ENCODE data around the gene POLR3H.
"Not testable (repeated sequence)": the region's sequence is repeated elsewhere in the genome, so short reads cannot be mapped to it uniquely, and the experiment has no call there.

The POLR3H gene

GRCh38 chr22:41563051-41563711 lies 18.9 kb upstream of the POLR3H start:
- no peak for DNase-seq (ENCODE audit: extremely low read depth, insufficient read length)

GRCh38 chr22:41562461-41562860 lies 18.2 kb upstream of the POLR3H start:
- Histone ChIP-seq H3K27me3 (replicated peaks; ENCODE audit: control insufficient read depth, insufficient read depth, low read length) (no peaks in the 10 kb centered on the region; the same call in 1 of the 2 replicates), H3K36me3 (ENCODE audit: control insufficient read depth, insufficient read depth, low read length) (no peaks in the 10 kb centered on the region), H3K4me3 (replicated peaks; ENCODE audit: low read depth, low read length) (no peak overlapping the region)
- TF ChIP-seq, protein P1, sequence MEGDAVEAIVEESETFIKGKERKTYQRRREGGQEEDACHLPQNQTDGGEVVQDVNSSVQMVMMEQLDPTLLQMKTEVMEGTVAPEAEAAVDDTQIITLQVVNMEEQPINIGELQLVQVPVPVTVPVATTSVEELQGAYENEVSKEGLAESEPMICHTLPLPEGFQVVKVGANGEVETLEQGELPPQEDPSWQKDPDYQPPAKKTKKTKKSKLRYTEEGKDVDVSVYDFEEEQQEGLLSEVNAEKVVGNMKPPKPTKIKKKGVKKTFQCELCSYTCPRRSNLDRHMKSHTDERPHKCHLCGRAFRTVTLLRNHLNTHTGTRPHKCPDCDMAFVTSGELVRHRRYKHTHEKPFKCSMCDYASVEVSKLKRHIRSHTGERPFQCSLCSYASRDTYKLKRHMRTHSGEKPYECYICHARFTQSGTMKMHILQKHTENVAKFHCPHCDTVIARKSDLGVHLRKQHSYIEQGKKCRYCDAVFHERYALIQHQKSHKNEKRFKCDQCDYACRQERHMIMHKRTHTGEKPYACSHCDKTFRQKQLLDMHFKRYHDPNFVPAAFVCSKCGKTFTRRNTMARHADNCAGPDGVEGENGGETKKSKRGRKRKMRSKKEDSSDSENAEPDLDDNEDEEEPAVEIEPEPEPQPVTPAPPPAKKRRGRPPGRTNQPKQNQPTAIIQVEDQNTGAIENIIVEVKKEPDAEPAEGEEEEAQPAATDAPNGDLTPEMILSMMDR (IDR thresholded peaks at IDR 0.05; ENCODE audit: insufficient read depth, low read length, poor library complexity, severe bottlenecking) = no peak
- DNase-seq (ENCODE audit: extremely low read depth, insufficient read length) = no peak

More at GRCh38 chr22:41563051-41563711, 18.9 kb upstream of the POLR3H start:
- TF ChIP-seq, protein P1 (IDR thresholded peaks at IDR 0.05; ENCODE audit: insufficient read depth, low read length, poor library complexity, severe bottlenecking) = no peak
- H3K27me3 ChIP-seq (replicated peaks; ENCODE audit: control insufficient read depth, insufficient read depth, low read length) = no peaks in the 10 kb centered on the region; the same call in 1 of the 2 replicates
- no peak overlapping the region for H3K4me3 ChIP-seq (replicated peaks; ENCODE audit: low read depth, low read length)
- H3K36me3 ChIP-seq (ENCODE audit: control insufficient read depth, insufficient read depth, low read length) = no peaks in the 10 kb centered on the region

- no peak for DNase-seq (ENCODE audit: extremely low read depth, insufficient read length)
- TF ChIP-seq, protein P1 (IDR thresholded peaks at IDR 0.05; ENCODE audit: insufficient read depth, low read length, poor library complexity, severe bottlenecking) = no peak
- Histone ChIP-seq H3K27me3 (replicated peaks; ENCODE audit: control insufficient read depth, insufficient read depth, low read length) (no peaks in the 10 kb centered on the region; the same call in 1 of the 2 replicates), H3K36me3 (ENCODE audit: control insufficient read depth, insufficient read depth, low read length) (no peaks in the 10 kb centered on the region), H3K4me3 (replicated peaks; ENCODE audit: low read depth, low read length) (no peak overlapping the region)
These were observed 17.5 kb upstream of the POLR3H start for GRCh38 chr22:41561788-41562187.

DNA sequence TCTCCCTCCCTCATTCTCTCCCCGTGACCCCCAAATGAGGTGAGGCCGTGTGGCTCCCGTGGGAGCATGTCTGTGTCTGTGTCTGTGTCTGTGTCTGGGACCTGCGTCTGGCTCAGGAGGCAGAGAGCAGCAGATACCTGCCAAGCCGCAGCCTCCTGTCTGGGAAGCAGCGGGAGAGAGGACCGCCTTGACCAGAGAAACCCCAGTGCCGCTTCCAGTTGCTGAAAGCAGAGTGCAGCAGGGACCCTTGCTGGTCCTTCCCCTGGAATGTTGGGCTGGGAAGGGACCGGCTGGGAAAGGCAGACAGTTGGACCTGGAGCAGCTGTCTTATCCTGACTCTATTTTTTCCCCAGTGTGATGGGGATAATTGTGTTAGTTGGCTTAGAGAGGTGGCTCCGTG lies 17.1 kb upstream of the POLR3H start:
- no peak for DNase-seq (ENCODE audit: extremely low read depth, insufficient read length)
- TF ChIP-seq, protein P1 (IDR thresholded peaks at IDR 0.05; ENCODE audit: insufficient read depth, low read length, poor library complexity, severe bottlenecking) = no peak
- Histone ChIP-seq H3K36me3 (ENCODE audit: control insufficient read depth, insufficient read depth, low read length) (no peaks in the 10 kb centered on the region), H3K4me3 (replicated peaks; ENCODE audit: low read depth, low read length) (no peak overlapping the region), H3K27me3 (replicated peaks; ENCODE audit: control insufficient read depth, insufficient read depth, low read length) (no peaks in the 10 kb centered on the region; the same call in 1 of the 2 replicates)

DNA sequence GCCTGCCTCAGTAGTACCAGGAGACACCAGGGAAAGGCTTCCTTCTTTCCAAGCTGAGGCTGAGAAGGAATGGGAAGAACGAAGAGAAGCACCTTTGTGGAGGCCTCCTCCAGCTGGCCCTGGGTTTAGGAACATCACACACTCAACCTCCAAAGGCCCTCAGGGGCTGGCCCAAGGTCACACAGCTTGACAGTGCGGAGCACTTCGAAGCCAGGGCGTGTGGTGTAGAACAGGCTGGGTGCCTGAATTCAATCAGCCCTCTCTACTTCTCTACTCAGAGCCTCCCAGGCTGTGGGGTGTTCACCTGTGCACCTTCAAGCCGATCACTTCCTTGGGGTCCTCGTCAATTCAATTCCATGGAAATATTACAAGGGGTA lies 15.8 kb upstream of the POLR3H start:
- TF ChIP-seq, protein P1 (IDR thresholded peaks at IDR 0.05; ENCODE audit: insufficient read depth, low read length, poor library complexity, severe bottlenecking) = no peak
- H3K27me3 ChIP-seq (replicated peaks; ENCODE audit: control insufficient read depth, insufficient read depth, low read length) = no peaks in the 10 kb centered on the region; the same call in 1 of the 2 replicates
- no peaks in the 10 kb centered on the region for H3K36me3 ChIP-seq (ENCODE audit: control insufficient read depth, insufficient read depth, low read length)
- no peak for DNase-seq (ENCODE audit: extremely low read depth, insufficient read length)
- no peak overlapping the region for H3K4me3 ChIP-seq (replicated peaks; ENCODE audit: low read depth, low read length)

- not testable (repeated sequence) for H3K36me3 ChIP-seq (ENCODE audit: control insufficient read depth, insufficient read depth, low read length); DNase-seq (ENCODE audit: extremely low read depth, insufficient read length); H3K27me3 ChIP-seq (replicated peaks; ENCODE audit: control insufficient read depth, insufficient read depth, low read length); H3K4me3 ChIP-seq (replicated peaks; ENCODE audit: low read depth, low read length)
These were observed 14.0 kb upstream of the POLR3H start for GRCh38 chr22:41558241-41558630.
